ENCODE data around the gene RABEP2.
"Not testable (repeated sequence)": the region's sequence is repeated elsewhere in the genome, so short reads cannot be mapped to it uniquely, and the experiment has no call there.

RABEP2 gene, protein sequence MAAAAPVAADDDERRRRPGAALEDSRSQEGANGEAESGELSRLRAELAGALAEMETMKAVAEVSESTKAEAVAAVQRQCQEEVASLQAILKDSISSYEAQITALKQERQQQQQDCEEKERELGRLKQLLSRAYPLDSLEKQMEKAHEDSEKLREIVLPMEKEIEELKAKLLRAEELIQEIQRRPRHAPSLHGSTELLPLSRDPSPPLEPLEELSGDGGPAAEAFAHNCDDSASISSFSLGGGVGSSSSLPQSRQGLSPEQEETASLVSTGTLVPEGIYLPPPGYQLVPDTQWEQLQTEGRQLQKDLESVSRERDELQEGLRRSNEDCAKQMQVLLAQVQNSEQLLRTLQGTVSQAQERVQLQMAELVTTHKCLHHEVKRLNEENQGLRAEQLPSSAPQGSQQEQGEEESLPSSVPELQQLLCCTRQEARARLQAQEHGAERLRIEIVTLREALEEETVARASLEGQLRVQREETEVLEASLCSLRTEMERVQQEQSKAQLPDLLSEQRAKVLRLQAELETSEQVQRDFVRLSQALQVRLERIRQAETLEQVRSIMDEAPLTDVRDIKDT

GRCh38 chr16:28924762-28925385, at the start of gene RABEP2:
Gene RABEP2, minus strand, starts transcription at chr16:28925238. Its CDS starts 75 bp downstream, at chr16:28925163.
- DNase-seq (ENCODE audit: low read depth in 1 of 2, low spot score in 1 of 2) = peak; percentile 90 to 92

DNA sequence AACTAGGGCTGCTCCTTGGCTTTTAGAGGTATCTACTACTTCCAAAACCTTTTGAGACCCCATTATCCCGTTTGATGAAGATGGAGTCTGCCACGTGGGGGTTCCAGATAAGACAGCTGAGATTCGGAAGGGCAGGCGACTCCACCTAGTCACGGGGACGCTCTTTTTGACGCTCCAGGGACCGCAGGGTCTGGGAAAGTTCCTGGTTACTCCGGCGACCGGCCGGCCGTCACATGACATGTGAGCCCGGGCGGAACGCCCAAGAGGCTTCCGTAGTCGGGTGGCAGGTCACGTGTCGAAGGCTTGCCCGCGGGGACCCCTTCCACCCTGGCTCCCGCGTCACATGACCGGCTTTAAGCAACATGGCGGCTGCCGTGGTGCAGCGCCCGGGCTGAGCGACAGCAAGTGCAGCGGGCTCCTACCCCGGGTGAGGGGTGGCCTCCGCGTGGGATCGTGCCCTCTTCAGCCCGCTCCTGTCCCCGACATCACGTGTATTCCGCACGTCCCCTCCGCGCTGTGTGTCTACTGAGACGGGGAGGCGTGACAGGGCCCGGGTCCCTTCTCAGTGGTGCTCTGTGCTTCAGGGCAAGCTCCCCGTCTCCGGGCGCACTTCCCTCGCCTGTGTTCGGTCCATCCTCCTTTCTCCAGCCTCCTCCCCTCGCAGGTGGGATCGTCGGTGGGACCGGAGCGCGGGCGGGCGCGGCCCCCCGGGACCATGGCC, 49.6 kb upstream of the RABEP2 start, which contains the start of gene SPNS1:
SPNS1 (plus strand) TSS at position 342 of the 721 bp plus-strand sequence; CDS start at position 716, 374 bp downstream.
- DNase-seq (ENCODE audit: low read depth in 1 of 2, low spot score in 1 of 2) = peak; percentile 79 to 85

DNA sequence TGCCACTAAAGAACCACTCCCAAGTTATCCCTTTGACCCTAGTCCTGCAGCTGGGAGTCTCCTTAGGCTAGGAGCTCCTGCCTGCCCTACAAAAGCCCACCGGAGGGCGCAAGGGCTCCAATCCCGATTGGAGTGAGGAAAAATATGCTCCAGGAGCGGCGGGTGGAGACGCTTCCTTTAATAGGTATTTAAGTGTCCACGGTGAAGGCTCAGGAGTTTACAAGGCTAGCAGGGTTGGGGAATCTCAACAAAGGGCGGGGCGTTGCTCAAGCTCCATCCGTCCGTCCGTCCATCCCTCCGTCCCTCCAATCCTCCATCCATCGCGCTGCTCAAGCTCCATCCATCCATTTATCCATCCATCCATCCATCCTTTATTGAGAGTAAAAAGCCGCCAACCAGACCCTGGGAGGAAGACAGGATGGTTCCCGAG, 49.0 kb upstream of the RABEP2 start:
- no peak for DNase-seq (ENCODE audit: low read depth in 1 of 2, low spot score in 1 of 2)

DNA sequence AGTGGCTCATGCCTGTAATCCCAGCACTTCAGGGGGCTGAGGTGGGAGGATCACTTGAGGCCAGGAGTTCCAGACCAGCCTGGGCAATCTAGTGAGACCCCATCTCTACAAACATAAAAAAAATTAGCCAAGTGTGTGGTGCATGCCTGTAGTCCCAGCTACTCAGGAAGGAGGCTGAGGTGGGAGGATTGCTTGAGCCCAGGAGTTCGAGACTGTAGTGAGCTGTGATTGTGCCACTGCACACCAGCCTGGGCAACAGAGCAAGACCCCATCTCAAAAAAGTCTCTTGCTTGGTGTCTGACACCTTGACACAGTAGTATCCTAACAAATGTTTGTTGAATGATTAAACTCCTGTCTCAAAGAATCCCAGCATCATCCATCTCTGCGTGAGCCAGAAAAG, 44.7 kb upstream of the RABEP2 start:
- not testable (repeated sequence) for DNase-seq (ENCODE audit: low read depth in 1 of 2, low spot score in 1 of 2)

- DNase-seq (ENCODE audit: low read depth in 1 of 2, low spot score in 1 of 2) = no peak
Observed at GRCh38 chr16:28967156-28967555, 42.1 kb upstream of the RABEP2 start.

DNA sequence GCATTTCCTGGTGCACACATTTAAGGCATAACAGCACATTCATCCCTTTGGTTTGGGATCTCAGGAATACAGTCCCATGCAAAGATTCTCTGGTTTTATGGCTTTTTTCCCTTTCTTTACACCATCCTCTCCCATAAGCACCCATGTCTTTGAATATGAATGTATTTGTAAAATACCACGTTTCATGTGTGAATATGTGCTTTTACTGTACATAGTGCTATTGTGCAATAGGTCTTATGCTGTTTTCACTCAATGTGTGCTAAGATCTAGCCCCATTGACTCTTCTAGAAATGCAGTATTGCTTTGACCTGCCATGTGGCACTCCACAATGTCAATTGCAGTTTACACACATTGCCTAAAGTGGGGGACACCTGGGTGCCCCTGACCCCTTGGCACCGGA, 39.5 kb upstream of the RABEP2 start:
- no peak for DNase-seq (ENCODE audit: low read depth in 1 of 2, low spot score in 1 of 2)

- no peak for DNase-seq (ENCODE audit: low read depth in 1 of 2, low spot score in 1 of 2)
Observed at GRCh38 chr16:28964072-28964471, 39.0 kb upstream of the RABEP2 start.

DNA sequence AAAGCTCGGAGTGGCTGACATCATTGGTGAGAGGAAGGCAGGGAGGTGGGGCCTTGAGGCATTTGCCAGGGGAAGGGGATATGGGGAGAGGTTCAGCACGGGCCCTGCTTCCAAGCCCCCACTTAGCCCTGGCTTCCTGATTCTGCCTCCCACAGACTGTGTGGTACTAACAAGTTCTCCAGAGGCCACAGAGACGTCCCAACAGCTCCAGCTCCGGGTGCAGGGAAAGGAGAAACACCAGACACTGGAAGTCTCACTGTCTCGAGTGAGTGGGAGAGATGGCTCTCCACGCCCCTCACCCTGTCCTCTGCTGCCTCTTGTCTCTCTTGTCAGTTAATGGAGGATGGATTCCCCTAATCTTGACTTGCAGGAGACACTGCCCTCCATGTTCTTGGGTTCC, 33.8 kb upstream of the RABEP2 start:
- DNase-seq (ENCODE audit: low read depth in 1 of 2, low spot score in 1 of 2) = no peak

GRCh38 chr16:28958216-28958615, 33.2 kb upstream of the RABEP2 start:
- no peak for DNase-seq (ENCODE audit: low read depth in 1 of 2, low spot score in 1 of 2)

DNA sequence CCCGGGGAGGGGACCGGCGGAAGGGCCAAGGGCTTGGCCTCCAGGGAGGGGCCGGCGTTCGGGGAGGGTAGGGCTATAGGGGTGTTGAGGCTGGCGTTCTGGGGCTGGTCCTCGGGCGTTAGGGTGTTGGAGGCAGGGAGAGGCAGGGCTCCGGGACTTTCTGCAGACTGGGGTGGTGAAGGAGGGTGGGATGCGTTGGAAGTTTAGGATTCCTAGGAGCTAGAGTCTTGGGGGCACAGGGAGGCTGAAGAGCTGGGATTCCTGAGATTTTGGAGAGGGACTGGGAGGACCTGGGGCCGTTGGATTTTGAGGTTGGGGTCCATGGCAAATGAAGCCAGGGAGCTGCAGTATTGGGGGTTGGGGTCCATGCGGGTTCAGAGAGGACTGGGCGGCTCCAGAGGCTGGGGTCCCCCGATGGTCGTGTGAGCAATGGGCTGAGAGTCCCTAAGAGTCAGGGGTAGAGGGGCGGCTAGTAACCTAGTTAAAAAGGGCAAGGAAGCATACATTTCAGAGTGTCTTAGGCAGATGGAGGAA, 26.4 kb upstream of the RABEP2 start:
- DNase-seq (ENCODE audit: low read depth in 1 of 2, low spot score in 1 of 2) = no peak

DNA sequence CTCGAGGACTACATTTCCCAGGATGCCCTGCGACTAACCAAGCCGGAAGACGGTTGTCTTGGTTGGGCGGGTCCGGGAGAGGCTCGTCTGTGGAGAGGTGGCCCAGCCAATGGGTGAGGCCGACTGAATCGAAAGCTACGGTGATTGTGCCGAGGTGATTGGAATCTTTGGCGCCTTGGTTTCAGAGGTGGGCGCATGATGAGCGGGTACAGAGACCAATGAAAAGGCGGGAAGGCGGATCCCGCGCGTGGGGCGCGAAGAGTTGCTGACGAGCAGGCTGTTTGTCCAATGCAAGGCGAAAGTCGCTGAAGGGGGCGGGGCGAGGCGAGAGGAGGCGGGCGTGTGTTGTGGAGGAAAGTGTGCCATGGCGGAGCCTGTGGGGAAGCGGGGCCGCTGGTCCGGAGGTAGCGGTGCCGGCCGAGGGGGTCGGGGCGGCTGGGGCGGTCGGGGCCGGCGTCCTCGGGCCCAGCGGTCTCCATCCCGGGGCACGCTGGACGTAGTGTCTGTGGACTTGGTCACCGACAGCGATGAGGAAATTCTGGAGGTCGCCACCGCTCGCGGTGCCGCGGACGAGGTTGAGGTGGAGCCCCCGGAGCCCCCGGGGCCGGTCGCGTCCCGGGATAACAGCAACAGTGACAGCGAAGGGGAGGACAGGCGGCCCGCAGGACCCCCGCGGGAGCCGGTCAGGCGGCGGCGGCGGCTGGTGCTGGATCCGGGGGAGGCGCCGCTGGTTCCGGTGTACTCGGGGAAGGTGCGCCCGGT, 25.8 kb upstream of the RABEP2 start, which contains the start of gene NFATC2IP:
NFATC2IP (plus strand) TSS at position 290 of the 762 bp plus-strand sequence; CDS start at position 365, 75 bp downstream.
- peak; percentile 99 to 100 for DNase-seq (ENCODE audit: low read depth in 1 of 2, low spot score in 1 of 2)

DNA sequence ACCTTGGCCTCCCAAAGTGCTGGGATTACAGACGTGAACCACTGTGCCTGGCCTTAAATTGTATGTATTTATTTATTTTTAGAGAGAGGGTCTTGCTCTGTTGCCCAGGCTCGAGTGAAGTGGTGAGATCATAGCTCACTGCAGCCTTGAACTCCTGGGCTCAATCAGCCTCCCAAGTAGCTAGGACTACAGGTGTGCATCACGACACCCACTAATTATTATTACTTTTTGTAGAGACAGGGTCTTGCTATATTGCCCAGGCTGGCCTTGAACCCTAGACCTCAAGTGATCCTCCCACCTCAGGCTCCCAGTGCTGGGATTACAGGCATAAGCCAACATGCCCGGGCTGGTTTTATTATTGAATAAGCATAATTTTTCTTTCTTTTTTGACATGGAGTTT, 21.6 kb upstream of the RABEP2 start:
- no peak for DNase-seq (ENCODE audit: low read depth in 1 of 2, low spot score in 1 of 2)

DNA sequence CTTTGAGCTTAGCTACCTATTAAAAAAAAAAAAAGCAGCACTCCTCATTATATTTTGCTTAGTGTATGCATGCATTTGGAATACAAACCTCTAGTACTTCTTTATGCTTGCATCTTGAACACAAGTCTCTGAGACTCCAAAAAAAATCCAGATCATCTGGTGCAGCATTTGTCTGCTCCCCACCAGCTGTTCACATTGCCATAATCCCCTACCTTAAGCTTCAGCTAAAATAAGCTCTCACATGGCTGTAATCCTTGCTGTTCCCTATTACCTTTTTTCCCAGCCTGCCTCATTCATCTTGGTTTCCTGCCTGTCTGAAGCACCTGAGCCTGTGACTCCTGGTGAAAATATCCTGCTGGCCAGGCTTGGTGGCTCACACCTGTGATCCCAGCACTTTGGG, 18.2 kb upstream of the RABEP2 start:
- DNase-seq (ENCODE audit: low read depth in 1 of 2, low spot score in 1 of 2) = no peak

DNA sequence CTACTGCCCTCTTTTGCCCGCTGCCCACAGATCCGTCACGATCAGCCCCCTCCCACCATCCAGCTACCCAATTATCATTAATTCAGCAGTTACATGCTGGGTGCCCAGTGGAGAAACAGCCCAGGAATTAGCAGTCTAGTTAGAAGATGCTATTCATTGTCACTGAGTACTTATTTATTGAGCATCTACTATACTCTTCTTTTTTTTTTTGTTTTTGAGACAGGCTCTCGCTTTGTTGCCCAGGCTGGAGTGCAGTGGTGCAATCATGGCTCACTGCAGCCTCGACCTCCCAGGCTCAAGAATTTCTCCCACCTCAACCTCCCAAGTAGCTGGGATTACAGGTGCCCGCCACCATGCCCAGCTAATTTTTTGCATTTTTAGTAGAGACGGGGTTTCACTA, 14.8 kb upstream of the RABEP2 start:
- DNase-seq (ENCODE audit: low read depth in 1 of 2, low spot score in 1 of 2) = not testable (repeated sequence)

- no peak for DNase-seq (ENCODE audit: low read depth in 1 of 2, low spot score in 1 of 2)
Observed at GRCh38 chr16:28938721-28939120, 13.7 kb upstream of the RABEP2 start.

GRCh38 chr16:28937222-28937876, 12.3 kb upstream of the RABEP2 start:
- no peak for DNase-seq (ENCODE audit: low read depth in 1 of 2, low spot score in 1 of 2)

- DNase-seq (ENCODE audit: low read depth in 1 of 2, low spot score in 1 of 2) = no peak
Observed at GRCh38 chr16:28936784-28937155, 11.7 kb upstream of the RABEP2 start.

DNA sequence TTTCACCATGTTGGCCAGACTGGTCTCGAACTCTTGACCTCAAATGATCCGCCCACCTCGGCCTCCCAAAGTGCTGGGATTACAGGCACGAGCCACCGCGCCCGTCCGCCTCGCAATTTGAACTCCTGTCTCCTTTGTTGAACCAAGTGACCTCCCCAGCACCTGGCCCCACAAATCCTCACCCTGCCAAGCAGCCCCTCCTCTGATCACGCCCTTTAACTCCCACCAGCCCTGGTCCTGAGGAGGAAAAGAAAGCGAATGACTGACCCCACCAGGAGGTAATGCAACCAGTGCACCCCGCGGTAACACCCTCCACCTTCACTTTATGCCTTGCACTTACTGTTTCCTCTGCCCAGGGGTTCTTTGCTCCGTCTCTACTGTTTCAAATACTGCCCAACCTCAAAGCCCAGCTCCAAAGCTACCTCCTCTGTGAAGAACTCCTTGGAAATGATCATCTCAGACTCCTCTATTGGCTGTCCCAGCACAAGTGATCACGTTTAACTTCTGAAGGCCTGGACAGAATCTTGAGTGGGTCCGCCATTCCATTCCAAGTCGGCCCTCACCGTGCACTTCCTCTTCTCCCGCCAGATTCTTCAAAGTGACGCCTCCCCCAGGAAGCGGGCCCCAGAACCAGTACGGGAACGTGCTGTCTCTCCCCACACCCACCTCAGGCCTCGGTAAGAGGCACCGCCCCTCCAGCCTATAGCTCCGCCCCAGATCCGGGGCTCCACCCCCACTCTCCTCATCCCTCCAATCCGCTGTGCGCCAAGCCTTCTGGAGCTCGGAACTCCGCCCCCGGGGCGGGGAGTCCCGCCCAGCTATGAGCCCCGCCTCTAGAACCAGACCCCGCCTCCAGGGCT, 11.1 kb upstream of the RABEP2 start:
- peak; percentile 48 to 73 for DNase-seq (ENCODE audit: low read depth in 1 of 2, low spot score in 1 of 2)

DNA sequence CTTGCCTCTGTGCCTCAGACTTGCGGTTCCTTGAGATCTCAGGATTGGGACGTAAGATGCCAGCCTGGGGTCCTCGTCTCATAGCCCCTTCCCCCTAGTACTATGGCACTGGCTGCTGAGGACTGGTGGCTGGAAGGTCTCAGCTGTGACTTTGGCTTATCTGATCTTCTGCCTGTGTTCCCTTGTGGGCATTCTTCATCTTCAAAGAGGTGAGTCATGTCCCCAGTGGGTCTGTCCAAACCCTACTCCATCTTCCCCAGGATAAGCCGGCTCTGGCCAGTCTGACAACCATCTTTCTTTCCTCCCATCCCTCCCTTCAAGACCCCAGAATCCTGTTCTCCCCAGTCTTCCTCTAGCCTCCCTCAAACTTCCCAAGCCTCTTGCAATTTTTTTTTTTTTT, 10.3 kb upstream of the RABEP2 start:
- no peak for DNase-seq (ENCODE audit: low read depth in 1 of 2, low spot score in 1 of 2)

Data from activated T-helper 1 cell treated with anti-CD3 and anti-CD28 coated beads, Interleukin-2, amount 50 U/mL, for 16 hours (primary cell).